HEK293T (cell line): ENCODE data around the gene ALG12.

Experiments
- ARNT ChIP-seq: fragments of 450-650 bp; IDR thresholded peaks from 2 replicates; pipeline ENCODE4 v1.6.1; 2017; ENCODE audit warnings: mild to moderate bottlenecking
- BHLHE40 ChIP-seq: fragments of 450-650 bp; IDR thresholded peaks from 2 replicates; pipeline ENCODE4 v1.6.1; 2016; ENCODE audit warnings: mild to moderate bottlenecking, moderate library complexity, borderline replicate concordance
- CTBP1 ChIP-seq: fragments of 450-650 bp; IDR thresholded peaks from 2 replicates; pipeline ENCODE4 v1.6.1; 2016; ENCODE audit warnings: borderline replicate concordance
- ELF4 ChIP-seq: fragments of 450-650 bp; IDR thresholded peaks from 2 replicates; pipeline ENCODE4 v1.6.1; 2017; ENCODE audit warnings: antibody characterized with exemption
- FOXK2 ChIP-seq: fragments of 450-650 bp; IDR thresholded peaks from 2 replicates; pipeline ENCODE4 v1.6.1; 2016; ENCODE audit warnings: mild to moderate bottlenecking
- FOXM1 ChIP-seq: fragments of 450-650 bp; IDR thresholded peaks from 2 replicates; pipeline ENCODE4 v1.6.1; 2017; ENCODE audit warnings: mild to moderate bottlenecking, borderline replicate concordance
- HDGF ChIP-seq: fragments of 450-650 bp; IDR thresholded peaks from 2 replicates; pipeline ENCODE4 v1.6.1; 2017; ENCODE audit warnings: antibody characterized with exemption, borderline replicate concordance
- L3MBTL2 ChIP-seq: fragments of 450-650 bp; conservative IDR thresholded peaks from 2 replicates; pipeline ENCODE4 v1.6.1; 2016; ENCODE audit warnings: mild to moderate bottlenecking
- PKNOX1 ChIP-seq: fragments of 450-650 bp; IDR thresholded peaks from 2 replicates; pipeline ENCODE4 v1.6.1; 2016
- SP1 ChIP-seq: fragments of 450-650 bp; IDR thresholded peaks from 2 replicates; pipeline ENCODE4 v1.6.1; 2017
- SUZ12 ChIP-seq: fragments of 450-650 bp; IDR thresholded peaks from 2 replicates; pipeline ENCODE4 v1.6.1; 2016; ENCODE audit warnings: mild to moderate bottlenecking
- TARDBP ChIP-seq: fragments of 450-650 bp; IDR thresholded peaks from 2 replicates; pipeline ENCODE4 v1.6.1; 2016
- ZNF384 ChIP-seq: fragments of 450-650 bp; IDR thresholded peaks from 2 replicates; pipeline ENCODE4 v1.6.1; 2016

- TF ChIP-seq SP1: no peak
- no peak for TF ChIP-seq BHLHE40
- TF ChIP-seq PKNOX1: no peak
- no peak for TF ChIP-seq HDGF
- TF ChIP-seq L3MBTL2: no peak
- TF ChIP-seq TARDBP: no peak
- TF ChIP-seq ARNT: no peak
- no peak for TF ChIP-seq ELF4
- no peak for TF ChIP-seq SUZ12
- no peak for TF ChIP-seq CTBP1
- no peak for TF ChIP-seq FOXM1
- no peak for TF ChIP-seq ZNF384
- TF ChIP-seq FOXK2: no peak
Observed at GRCh38 chr22:49900441-49901230, 17.6 kb downstream of the ALG12 start.
